HepG2 (cell line): ENCODE results near the gene L3MBTL4. TPM values are rescaled to one million over a fixed set of nuclear protein-coding genes. Genes with fewer than 3 reads are reported as not detected.

ENCODE experiments used
- CENPBD1 ChIP-seq: sonication (generic); formaldehyde crosslinking; IDR thresholded peaks from 2 replicates; pipeline ENCODE4 v1.8.0; 2022; ENCODE audit warnings: missing genetic modification reagents, low read depth, mild to moderate bottlenecking, borderline replicate concordance
- CREBL2 ChIP-seq: sonication (generic); formaldehyde crosslinking; IDR thresholded peaks from 2 replicates; pipeline ENCODE4 v1.8.1; 2023; ENCODE audit warnings: missing genetic modification reagents, mild to moderate bottlenecking, borderline replicate concordance
- DDIT3 ChIP-seq: sonication (generic); formaldehyde crosslinking; IDR thresholded peaks from 2 replicates; pipeline ENCODE4 v1.4.0; 2020; ENCODE audit warnings: mild to moderate bottlenecking, missing genetic modification reagents
- ESRRA ChIP-seq: sonication (generic); formaldehyde crosslinking; IDR thresholded peaks from 2 replicates; pipeline ENCODE4 v1.5.1; 2020; ENCODE audit warnings: mild to moderate bottlenecking, low read depth, missing genetic modification reagents
- KDM6A ChIP-seq: IDR thresholded peaks from 2 replicates; pipeline ENCODE4 v1.6.1; 2016; ENCODE audit warnings: low read depth
- LRRFIP1 ChIP-seq: sonication (generic); formaldehyde crosslinking; conservative IDR thresholded peaks from 2 replicates; pipeline ENCODE4 v1.4.0; 2020; ENCODE audit warnings: missing genetic modification reagents
- NONO ChIP-seq, 2 experiments: fragments of 450-650 bp in 1 of 2; sonication (generic) in 1 of 2; formaldehyde crosslinking in 1 of 2; IDR thresholded peaks in 1 of 2; conservative IDR thresholded peaks in 1 of 2; 2 replicates each; pipeline versions ENCODE4 v1.6.1 to v1.8.0; 2017 to 2022; ENCODE audit warnings: mild to moderate bottlenecking in 1 of 2, missing genetic modification reagents in 1 of 2, moderate library complexity in 1 of 2
- PTBP1 ChIP-seq: fragments of 200-400 bp; formaldehyde crosslinking; IDR thresholded peaks from 2 replicates; pipeline ENCODE4 v1.6.1; 2018; ENCODE audit warnings: low read length, low read depth; ENCODE audit not compliant: poor library complexity, severe bottlenecking
- SNRNP70 ChIP-seq: fragments of 200-400 bp; formaldehyde crosslinking; IDR thresholded peaks from 2 replicates; pipeline ENCODE4 v1.6.1; 2017; ENCODE audit warnings: mild to moderate bottlenecking, low read depth, low read length, moderate library complexity
- SP1 ChIP-seq, 2 experiments: fragments of 450-650 bp in 1 of 2; sonication (generic) in 1 of 2; formaldehyde crosslinking in 1 of 2; IDR thresholded peaks; 2 replicates each; pipeline versions ENCODE4 v1.4.0 to v1.6.1; 2016 to 2020; ENCODE audit warnings: missing genetic modification reagents in 1 of 2
- TCF12 ChIP-seq, 2 experiments: fragments of 450-650 bp in 1 of 2; sonication (generic) in 1 of 2; formaldehyde crosslinking in 1 of 2; IDR thresholded peaks; 2 replicates each; pipeline versions ENCODE4 v1.6.1 to v1.8.0; 2017 to 2022; ENCODE audit warnings: antibody characterized with exemption in 1 of 2, mild to moderate bottlenecking in 1 of 2, missing genetic modification reagents in 1 of 2, moderate library complexity in 1 of 2
- XRCC5 ChIP-seq: fragments of 200-400 bp; formaldehyde crosslinking; optimal IDR thresholded peaks from 2 replicates; pipeline ENCODE3; 2017; ENCODE audit warnings: mild to moderate bottlenecking, low read length
- ZNF326 ChIP-seq: sonication (generic); formaldehyde crosslinking; IDR thresholded peaks from 2 replicates; pipeline ENCODE4 v1.4.0; 2020; ENCODE audit warnings: missing genetic modification reagents, borderline replicate concordance
- ZNF329 ChIP-seq: sonication (generic); formaldehyde crosslinking; IDR thresholded peaks from 2 replicates; pipeline ENCODE4 v1.9.0; 2021; ENCODE audit warnings: low read depth, mild to moderate bottlenecking, missing genetic modification reagents
- ZNF510 ChIP-seq: sonication (generic); formaldehyde crosslinking; IDR thresholded peaks from 2 replicates; pipeline ENCODE4 v1.4.0; 2020; ENCODE audit warnings: low read depth, mild to moderate bottlenecking, missing genetic modification reagents
- ZNF513 ChIP-seq: sonication (generic); formaldehyde crosslinking; conservative IDR thresholded peaks from 2 replicates; pipeline ENCODE4 v1.5.0; 2020; ENCODE audit warnings: missing genetic modification reagents
- ZNF629 ChIP-seq: sonication (generic); formaldehyde crosslinking; conservative IDR thresholded peaks from 2 replicates; pipeline ENCODE4 v1.5.0; 2020; ENCODE audit warnings: missing genetic modification reagents
- ZNF800 ChIP-seq: sonication (generic); formaldehyde crosslinking; IDR thresholded peaks from 2 replicates; pipeline ENCODE4 v1.4.0; 2020; ENCODE audit warnings: missing genetic modification reagents
- ZSCAN31 ChIP-seq: sonication (generic); formaldehyde crosslinking; IDR thresholded peaks from 2 replicates; pipeline ENCODE4 v1.5.0; 2020; ENCODE audit warnings: low read depth, mild to moderate bottlenecking, missing genetic modification reagents
- polyA plus RNA-seq, 8 experiments: library from polyadenylated mRNA; depleted of rRNA in 3 of 8; stranded (reverse) in 7 of 8; unstranded in 1 of 8; fragments of >200 nt; fragmentation: Illumina TruSeq in 4 of 8; extraction: Trizol in 4 of 8; gene quantifications; 2 replicates each; pipeline versions ENCODE4 v1.2.1 to v1.2.3, GENCODE V29; 2011 to 2016; ENCODE audit warnings: low read depth in 4 of 8, missing spikeins in 1 of 8, mixed read lengths in 1 of 8; ENCODE audit not compliant: insufficient read depth in 1 of 8
- total RNA-seq, 5 experiments: library from RNA; depleted of rRNA; stranded (reverse); fragments of >200 nt; fragmentation: Illumina TruSeq; extraction: Trizol; gene quantifications; 2 replicates each; pipeline ENCODE4 v1.2.3, GENCODE V29; 2016; ENCODE audit warnings: low read depth in 1 of 5
- TF ChIP-seq, protein P1 (sequence below): sonication (generic); formaldehyde crosslinking; IDR thresholded peaks from 2 replicates; pipeline ENCODE4 v1.4.0; 2020; ENCODE audit warnings: missing genetic modification reagents; ENCODE audit errors: not compliant biosample characterization

The L3MBTL4 gene
- total and polyA plus RNA-seq, 2 of the 13 experiments (the other 11 are each of a cell fraction or from before 2014, with no cell fraction given): 10.8 to 13.3 TPM

DNA sequence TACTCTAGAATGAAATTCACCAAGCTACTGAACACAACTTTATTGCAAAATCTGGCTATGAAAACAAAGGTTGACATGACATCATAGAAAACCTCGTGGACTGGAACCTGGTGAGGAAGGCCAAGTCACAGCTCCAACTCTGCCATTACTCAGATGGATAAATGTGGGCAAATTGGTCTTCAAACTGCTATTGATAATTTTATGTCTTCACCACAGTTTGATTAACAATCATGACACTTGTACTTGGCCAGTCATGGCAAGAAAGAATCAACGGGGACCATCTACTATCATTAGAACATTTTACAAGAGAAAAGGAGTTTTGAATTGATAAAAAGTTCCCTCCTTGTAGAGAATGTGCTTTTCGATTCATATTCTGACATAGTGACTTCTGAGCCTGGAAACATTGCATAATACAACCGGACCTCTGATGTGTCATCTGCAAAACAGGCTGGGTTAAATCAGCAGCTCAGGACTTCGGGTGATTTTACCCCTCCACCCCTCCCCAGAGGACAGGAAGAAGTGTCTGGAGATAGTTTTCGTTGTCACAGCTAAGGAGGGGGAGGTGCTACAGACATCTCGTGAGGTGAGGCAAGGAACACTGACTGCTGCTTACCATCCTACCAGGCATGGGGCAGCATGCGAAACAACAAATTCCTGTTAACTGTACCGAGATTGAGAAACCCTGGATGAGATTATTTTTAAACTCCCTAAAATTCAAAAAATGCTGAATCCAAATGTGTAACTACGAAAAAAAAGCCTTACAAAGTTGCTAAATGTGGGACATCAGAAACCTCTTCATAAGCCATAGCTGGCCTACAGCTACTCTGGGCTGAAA lies 8.4 kb downstream of the L3MBTL4 start (continued):
- TF ChIP-seq TCF12 (IDR thresholded peaks at IDR 0.05): no peak
- no peak for TF ChIP-seq TCF12 (CRISPR knock-in tag; IDR thresholded peaks at IDR 0.05)
- TF ChIP-seq XRCC5: no peak
- TF ChIP-seq SP1 (IDR thresholded peaks at IDR 0.05): no peak
- no peak for TF ChIP-seq SP1 (CRISPR knock-in tag; IDR thresholded peaks at IDR 0.05)
- no peak for TF ChIP-seq ZNF329 (CRISPR knock-in tag)
- TF ChIP-seq PTBP1: no peak
- TF ChIP-seq, protein P1, sequence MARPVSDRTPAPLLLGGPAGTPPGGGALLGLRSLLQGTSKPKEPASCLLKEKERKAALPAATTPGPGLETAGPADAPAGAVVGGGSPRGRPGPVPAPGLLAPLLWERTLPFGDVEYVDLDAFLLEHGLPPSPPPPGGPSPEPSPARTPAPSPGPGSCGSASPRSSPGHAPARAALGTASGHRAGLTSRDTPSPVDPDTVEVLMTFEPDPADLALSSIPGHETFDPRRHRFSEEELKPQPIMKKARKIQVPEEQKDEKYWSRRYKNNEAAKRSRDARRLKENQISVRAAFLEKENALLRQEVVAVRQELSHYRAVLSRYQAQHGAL (CRISPR knock-in tag): no peak
- TF ChIP-seq SNRNP70: no peak
- TF ChIP-seq ZSCAN31: no peak
- no peak for TF ChIP-seq ZNF326 (CRISPR knock-in tag)
- TF ChIP-seq CENPBD1: no peak
- TF ChIP-seq ZNF510: no peak
- peak; percentile 39; the same call in 1 of the 2 replicates for TF ChIP-seq ZNF629 (CRISPR knock-in tag)
- TF ChIP-seq KDM6A (CRISPR knock-in tag): no peak
- TF ChIP-seq ZNF513 (CRISPR knock-in tag): no peak
- no peak for TF ChIP-seq NONO (IDR thresholded peaks at IDR 0.05)
- no peak for TF ChIP-seq NONO (CRISPR knock-in tag; conservative IDR thresholded peaks at IDR 0.05)
- TF ChIP-seq ZNF800: no peak
- no peak for TF ChIP-seq ESRRA (CRISPR knock-in tag)
- TF ChIP-seq CREBL2 (CRISPR knock-in tag): no peak
- TF ChIP-seq DDIT3: no peak
- no peak for TF ChIP-seq LRRFIP1
